IPS-18a (cell line): ENCODE results near the gene THRSP.
"Not testable (repeated sequence)": the region's sequence is repeated elsewhere in the genome, so short reads cannot be mapped to it uniquely, and the experiment has no call there.

Experiments
- H3K27ac ChIP-seq: one replicate; pipeline ENCODE4 v1.5.1; 2013; ENCODE audit warnings: low read length
- H3K27me3 ChIP-seq: one replicate; pipeline ENCODE4 v1.6.1; 2013; ENCODE audit warnings: mild to moderate bottlenecking, low read length; ENCODE audit not compliant: control insufficient read depth, insufficient read depth
- H3K36me3 ChIP-seq: one replicate; pipeline ENCODE4 v1.6.1; 2013; ENCODE audit warnings: low read depth, low read length; ENCODE audit not compliant: control insufficient read depth
- H3K4me1 ChIP-seq: one replicate; pipeline ENCODE4 v1.6.1; 2013; ENCODE audit warnings: low read depth, low read length; ENCODE audit not compliant: control insufficient read depth
- H3K4me3 ChIP-seq: one replicate; pipeline ENCODE4 v1.5.1; 2013; ENCODE audit warnings: low read length
- H3K9ac ChIP-seq: one replicate; pipeline ENCODE4 v1.6.1; 2013; ENCODE audit warnings: mild to moderate bottlenecking, low read length, moderate library complexity
- H3K9me3 ChIP-seq: one replicate; pipeline ENCODE4 v1.6.1; 2013; ENCODE audit warnings: low read depth, low read length; ENCODE audit not compliant: control insufficient read depth

The THRSP gene

DNA sequence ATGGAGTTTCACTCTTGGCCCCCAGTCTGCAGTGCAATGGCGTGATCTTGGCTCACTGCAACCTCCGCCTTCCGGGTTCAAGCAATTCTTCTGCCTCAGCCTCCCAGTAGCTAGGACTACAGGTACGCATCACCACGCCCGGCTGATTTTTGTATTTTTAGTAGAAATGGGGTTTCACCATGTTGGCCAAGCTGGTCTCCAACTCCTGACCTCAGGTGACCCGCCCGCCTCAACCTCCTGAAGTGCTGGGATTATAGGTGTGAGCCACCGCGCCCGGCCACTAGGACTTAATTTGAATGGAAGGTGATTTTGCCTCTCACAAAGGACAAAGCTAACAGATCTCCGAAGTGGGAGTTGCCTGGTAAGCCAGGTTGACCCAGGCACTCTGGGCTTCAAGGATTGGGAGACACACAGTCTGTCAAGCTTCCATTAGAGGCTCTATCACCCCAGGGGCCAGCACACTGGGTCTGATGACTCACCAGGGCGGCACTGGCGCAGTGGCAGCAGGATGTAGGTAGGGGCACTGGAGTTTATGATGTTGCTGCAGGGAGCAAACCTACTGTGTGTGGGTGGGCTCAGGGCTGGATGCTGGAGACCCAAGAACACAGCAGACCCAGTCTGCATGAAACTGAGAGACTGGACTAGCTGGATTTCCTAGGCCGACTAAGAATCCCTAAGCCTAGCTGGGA lies 22.8 kb upstream of the THRSP start:
- Histone ChIP-seq H3K36me3 (no peaks in the 10 kb centered on the region), H3K27me3 (peaks cover 6% of the 10 kb centered on the region), H3K27ac (no peak overlapping the region), H3K4me3 (no peak overlapping the region), H3K9me3 (no peaks in the 10 kb centered on the region), H3K4me1 (no peaks in the 10 kb centered on the region), H3K9ac (no peak overlapping the region)

DNA sequence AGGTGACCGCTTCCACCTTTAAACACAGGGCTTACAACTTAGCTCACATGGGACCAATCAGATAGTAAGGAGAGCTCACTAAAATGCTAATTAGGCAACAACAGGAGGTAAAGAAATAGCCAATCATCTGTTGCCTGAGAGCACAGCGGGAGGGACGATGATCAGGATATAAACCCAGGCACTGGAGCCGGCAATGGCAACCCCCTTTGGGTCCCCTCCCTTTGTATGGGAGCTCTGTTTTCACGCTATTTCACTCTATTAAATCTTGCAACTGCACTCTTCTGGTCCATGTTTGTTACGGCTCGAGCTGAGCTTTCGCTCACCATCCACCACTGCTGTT lies 22.3 kb upstream of the THRSP start:
- H3K4me1 ChIP-seq, H3K27ac ChIP-seq, H3K9ac ChIP-seq: not testable (repeated sequence)

GRCh38 chr11:78041843-78042440 lies 21.7 kb upstream of the THRSP start:
- no peaks in the 10 kb centered on the region for H3K36me3 ChIP-seq

More for the DNA sequence above, 22.3 kb upstream of the THRSP start:
- H3K9me3 ChIP-seq, H3K4me3 ChIP-seq, H3K36me3 ChIP-seq, H3K27me3 ChIP-seq: not testable (repeated sequence)

DNA sequence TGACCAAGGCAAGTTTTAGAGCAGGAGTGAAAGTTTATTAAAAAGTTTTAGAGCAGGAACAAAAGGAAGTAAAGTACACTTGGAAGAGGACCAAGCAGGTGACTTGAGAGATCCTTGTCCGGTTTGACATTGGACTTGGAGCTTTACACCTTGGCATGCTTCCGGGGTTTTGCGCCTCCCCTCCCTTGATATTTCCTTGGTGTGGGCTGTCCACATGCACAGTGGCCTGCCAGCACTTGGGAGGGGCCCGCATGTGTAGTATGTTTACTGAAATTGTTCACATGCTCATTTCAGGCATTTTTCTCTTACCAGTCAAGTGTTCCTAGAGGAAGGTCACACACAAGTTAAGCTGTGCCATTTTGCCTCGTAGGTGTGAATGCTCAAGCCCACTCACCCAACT lies 19.0 kb upstream of the THRSP start:
- H3K4me3 ChIP-seq: no peak overlapping the region
- no peak overlapping the region for H3K9ac ChIP-seq
- H3K4me1 ChIP-seq: no peaks in the 10 kb centered on the region
- H3K27me3 ChIP-seq: peaks cover 9% of the 10 kb centered on the region
- H3K36me3 ChIP-seq: no peaks in the 10 kb centered on the region
- no peak overlapping the region for H3K27ac ChIP-seq
- H3K9me3 ChIP-seq: no peaks in the 10 kb centered on the region

More at GRCh38 chr11:78041843-78042440, 21.7 kb upstream of the THRSP start:
- Histone ChIP-seq H3K27ac (no peak overlapping the region), H3K9me3 (no peaks in the 10 kb centered on the region), H3K27me3 (peaks cover 9% of the 10 kb centered on the region), H3K4me3 (no peak overlapping the region), H3K4me1 (no peaks in the 10 kb centered on the region), H3K9ac (no peak overlapping the region)

DNA sequence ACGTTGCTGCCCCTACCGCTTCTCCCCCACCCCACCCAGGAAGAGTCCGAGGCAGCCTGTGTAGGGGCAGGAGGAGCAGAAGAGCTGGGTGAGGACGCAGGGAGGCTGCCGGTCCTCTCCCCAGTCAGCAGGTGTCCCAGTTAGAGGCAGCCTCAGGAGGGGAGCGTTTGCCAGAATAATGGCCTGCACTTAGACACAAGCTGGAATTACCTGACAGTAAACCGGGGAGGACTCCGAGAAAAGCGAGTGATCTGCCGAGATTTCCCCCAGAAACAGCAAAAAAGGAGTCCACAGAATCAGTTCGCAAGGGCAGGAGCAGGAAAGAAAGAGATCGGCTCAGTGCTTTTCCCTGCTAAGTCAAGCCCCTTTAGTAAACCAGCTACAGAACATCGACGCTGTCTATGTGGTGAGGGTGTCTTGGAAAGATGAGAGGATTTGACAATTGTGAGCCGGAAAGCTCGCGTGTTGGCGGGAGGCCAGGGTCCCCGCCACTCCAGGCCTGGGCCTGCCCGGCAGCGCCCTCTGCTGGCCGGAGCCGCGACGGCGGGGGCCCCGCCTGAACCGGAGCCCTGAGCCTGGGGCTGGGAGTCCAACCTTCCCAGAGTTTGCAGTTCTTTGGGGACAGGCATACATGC lies 17.7 kb upstream of the THRSP start:
- Histone ChIP-seq H3K9me3 (no peaks in the 10 kb centered on the region), H3K36me3 (no peaks in the 10 kb centered on the region), H3K4me3 (peak overlapping the region; percentile 32), H3K27me3 (peaks cover 9% of the 10 kb centered on the region), H3K9ac (no peak overlapping the region), H3K27ac (no peak overlapping the region), H3K4me1 (no peaks in the 10 kb centered on the region)

- Histone ChIP-seq H3K4me1 (peaks cover 3% of the 10 kb centered on the region), H3K4me3 (peak overlapping the region; percentile 32), H3K27ac (no peak overlapping the region), H3K9ac (no peak overlapping the region), H3K36me3 (no peaks in the 10 kb centered on the region), H3K9me3 (no peaks in the 10 kb centered on the region), H3K27me3 (peaks cover 9% of the 10 kb centered on the region)
Observed at GRCh38 chr11:78046486-78046854, 17.2 kb upstream of the THRSP start.

DNA sequence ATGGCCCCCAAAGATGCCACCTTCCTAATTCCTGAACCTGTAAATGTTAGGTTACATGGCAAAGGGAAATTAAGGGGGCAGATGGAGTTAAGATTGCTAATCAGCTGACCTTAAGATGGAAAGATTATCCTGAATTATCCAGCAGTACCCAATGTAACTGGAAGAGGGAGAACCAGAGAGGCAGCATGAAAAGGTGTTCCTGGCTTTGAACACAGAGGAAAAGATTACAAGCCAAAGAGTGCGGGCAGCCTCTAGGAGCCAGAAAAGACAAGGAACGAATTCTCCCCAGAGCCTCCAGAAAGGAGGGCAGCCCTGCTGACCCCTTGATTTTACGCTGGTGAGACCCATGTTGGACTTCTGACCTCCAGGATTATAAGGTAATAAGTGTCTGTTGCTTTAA lies 15.1 kb upstream of the THRSP start:
- Histone ChIP-seq H3K9ac (no peak overlapping the region), H3K4me3 (no peak overlapping the region), H3K36me3 (no peaks in the 10 kb centered on the region), H3K27me3 (peaks cover 9% of the 10 kb centered on the region), H3K4me1 (peaks cover 4% of the 10 kb centered on the region), H3K27ac (no peak overlapping the region), H3K9me3 (no peaks in the 10 kb centered on the region)

- H3K4me1 ChIP-seq: peaks cover 4% of the 10 kb centered on the region
- peaks cover 9% of the 10 kb centered on the region for H3K27me3 ChIP-seq
- no peak overlapping the region for H3K4me3 ChIP-seq
- no peaks in the 10 kb centered on the region for H3K36me3 ChIP-seq
- H3K9ac ChIP-seq: no peak overlapping the region
- H3K9me3 ChIP-seq: no peaks in the 10 kb centered on the region
- no peak overlapping the region for H3K27ac ChIP-seq
Observed at GRCh38 chr11:78049348-78049747, 14.3 kb upstream of the THRSP start.

DNA sequence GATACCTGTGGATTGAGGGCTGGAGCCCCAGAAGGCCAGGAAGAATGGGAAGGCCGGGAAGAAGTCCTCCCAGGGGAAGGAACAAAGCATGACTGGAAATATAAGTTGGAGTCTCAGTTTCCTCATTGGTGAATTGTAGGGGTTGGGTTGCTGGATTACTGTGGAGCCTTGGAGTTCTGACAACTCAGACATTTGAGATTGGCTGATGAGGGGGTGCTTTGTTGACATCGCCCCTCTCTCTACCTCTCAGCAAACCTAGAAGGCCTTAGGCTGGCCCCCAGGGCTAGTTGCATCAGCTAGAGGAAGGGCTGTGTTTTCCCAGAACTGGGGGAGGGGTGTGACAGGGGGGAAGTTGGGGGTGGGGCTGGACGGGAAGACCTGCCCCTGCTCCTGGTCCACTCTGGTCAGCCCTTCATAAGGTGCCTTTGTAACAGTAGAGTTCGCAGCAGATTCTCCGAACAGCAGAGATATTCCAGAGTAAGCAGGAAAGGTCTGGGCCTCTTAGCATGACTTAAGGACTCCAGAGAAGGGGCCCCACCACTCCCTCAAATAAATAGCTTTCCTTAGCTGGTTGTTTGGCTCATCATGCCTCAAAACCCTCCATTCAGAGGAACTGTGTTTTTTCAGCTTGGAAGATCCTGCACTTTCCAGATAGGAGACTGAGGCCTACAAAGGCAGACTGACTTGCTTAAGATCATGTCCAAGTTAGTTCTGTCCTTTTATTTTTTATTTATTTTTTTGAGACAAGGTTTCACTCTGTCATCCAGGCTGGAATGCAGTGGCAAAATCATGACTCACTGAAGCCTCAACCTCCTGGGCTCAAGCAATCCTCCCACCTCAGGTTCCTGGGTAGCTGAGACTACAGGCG lies 12.5 kb upstream of the THRSP start:
- Histone ChIP-seq H3K27ac (peak overlapping the region; percentile 83), H3K4me3 (peak overlapping the region; percentile 24), H3K36me3 (no peaks in the 10 kb centered on the region), H3K9me3 (no peaks in the 10 kb centered on the region), H3K9ac (peak overlapping the region; percentile 44), H3K27me3 (no peaks in the 10 kb centered on the region), H3K4me1 (peaks cover 4% of the 10 kb centered on the region)

DNA sequence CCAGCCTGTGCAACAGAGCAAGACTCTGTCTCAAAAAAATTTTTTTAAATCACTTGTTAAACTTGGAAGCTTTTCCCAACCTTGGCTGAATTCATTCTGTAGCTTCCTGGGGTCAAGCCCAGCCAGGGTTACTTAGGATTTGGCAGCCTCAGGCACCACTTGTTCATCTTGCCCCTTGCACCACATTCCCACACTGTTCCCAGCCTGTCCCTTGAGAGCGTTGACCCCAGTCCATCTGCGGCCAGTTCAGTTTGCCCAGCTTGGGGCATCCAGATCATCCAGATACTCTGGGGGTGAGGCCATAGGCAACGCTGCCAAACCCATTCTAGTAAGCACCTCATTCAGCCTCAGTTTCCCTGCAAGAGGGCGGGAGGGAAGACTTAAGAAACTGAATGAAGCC lies 8.7 kb upstream of the THRSP start:
- no peak overlapping the region for H3K27ac ChIP-seq
- no peaks in the 10 kb centered on the region for H3K27me3 ChIP-seq
- no peak overlapping the region for H3K9ac ChIP-seq
- peaks cover 4% of the 10 kb centered on the region for H3K4me1 ChIP-seq
- no peaks in the 10 kb centered on the region for H3K36me3 ChIP-seq
- no peak overlapping the region for H3K4me3 ChIP-seq
- no peaks in the 10 kb centered on the region for H3K9me3 ChIP-seq

DNA sequence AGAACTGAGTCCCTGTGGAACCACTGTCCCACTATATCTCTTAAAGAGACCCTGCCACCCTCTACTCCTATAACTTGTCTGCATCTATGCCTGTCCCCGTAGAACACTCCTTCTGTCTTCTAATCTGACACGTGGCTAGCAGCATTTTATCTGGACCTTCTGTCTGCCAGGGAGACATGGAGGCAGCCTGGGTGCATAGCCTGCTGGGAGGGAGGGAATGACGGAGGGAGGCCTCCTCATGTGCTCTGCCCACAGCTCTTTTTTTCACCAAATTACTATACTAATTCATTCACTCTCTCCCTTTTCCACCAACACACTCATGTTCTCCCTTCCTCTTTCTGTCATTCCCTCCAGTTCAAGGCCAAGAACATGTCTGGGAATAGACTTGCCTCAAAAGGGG lies 7.6 kb upstream of the THRSP start:
- Histone ChIP-seq H3K9me3 (no peaks in the 10 kb centered on the region), H3K4me1 (peaks cover 4% of the 10 kb centered on the region), H3K36me3 (no peaks in the 10 kb centered on the region), H3K9ac (no peak overlapping the region), H3K4me3 (no peak overlapping the region), H3K27me3 (no peaks in the 10 kb centered on the region), H3K27ac (no peak overlapping the region)
